Activated CD8-positive, alpha-beta memory T cell treated with anti-CD3 and anti-CD28 coated beads, Interleukin-2, amount 50 U/mL, for 24 hours (primary cell): ENCODE data around the gene SRPX2.
A peak's percentile ranks its signal among the peaks of the same experiment; 100 is the strongest.

Experiments used
- DNase-seq: peaks from one replicate; pipeline ENCODE4 v3.0.0-alpha.2; 2020; ENCODE audit errors: extremely low read depth

The SRPX2 gene, protein sequence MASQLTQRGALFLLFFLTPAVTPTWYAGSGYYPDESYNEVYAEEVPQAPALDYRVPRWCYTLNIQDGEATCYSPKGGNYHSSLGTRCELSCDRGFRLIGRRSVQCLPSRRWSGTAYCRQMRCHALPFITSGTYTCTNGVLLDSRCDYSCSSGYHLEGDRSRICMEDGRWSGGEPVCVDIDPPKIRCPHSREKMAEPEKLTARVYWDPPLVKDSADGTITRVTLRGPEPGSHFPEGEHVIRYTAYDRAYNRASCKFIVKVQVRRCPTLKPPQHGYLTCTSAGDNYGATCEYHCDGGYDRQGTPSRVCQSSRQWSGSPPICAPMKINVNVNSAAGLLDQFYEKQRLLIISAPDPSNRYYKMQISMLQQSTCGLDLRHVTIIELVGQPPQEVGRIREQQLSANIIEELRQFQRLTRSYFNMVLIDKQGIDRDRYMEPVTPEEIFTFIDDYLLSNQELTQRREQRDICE

DNA sequence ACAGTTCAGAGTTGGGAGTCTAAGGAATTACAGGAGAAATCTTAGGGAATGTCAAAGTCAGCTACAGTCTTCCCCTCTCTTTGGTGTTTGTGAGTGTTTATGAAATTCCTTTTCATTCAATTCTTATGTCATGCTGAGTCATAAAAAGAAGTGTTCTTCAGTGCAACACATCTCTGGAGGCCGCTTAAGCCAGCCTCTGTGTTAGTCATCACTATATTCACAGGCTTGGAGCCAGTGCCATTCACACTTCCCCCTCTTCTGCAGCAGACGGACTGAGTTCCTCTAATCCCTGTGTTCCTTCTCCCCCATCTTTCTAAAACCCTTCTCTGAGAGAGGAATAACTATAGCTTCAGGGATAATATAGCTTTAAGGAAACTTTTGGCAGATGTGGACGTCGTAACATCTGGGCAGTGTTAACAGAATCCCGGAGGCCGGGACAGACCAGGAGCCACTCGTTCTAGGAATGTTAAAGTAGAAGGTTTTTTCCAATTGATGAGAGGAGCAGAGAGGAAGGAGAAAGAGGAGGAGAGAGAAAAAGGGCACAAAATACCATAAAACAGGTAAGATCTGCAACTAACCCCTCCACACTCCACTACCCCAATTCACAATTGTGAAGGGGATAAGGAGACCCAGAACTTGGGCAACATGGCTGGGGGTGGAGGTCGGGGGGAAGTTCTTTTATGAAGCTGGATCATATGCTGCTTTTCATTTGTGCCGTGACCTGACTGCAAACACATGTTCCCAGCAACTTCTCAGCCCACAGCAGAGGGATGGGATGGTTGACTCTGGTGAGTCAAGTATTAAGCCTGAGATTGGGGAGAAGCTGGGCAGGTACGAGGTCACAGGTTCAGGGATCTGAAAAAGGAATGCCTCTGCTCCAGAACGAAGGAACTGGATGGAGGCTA is at the start of gene SRPX2:
SRPX2 (plus strand) TSS at position 244 of the 905 bp plus-strand sequence. CDS start 2,124 bp downstream, outside the sequence.
- no peak for DNase-seq

DNA sequence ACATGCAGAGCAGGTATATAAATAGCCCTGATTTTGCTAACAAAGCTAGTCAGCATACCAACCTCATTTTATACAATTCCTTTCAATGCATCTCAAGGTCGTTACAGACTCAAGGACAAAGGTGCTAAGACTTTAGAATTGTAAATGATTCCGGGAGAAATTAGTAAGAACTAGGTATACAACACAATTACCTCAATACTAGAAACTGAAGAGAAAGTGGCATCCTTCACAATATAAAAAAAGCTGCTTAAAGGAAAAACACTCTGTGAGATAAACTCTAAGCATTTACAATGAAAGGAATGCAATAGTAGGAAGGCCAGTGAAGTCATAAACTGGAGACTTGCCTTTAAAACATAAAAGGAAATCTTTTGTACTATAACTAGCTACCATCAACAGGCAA is 47.4 kb upstream of the SRPX2 start:
- DNase-seq = no peak

- DNase-seq = no peak
Measured at GRCh38 chrX:100599456-100599855, 44.5 kb upstream of the SRPX2 start.

GRCh38 chrX:100600340-100600739 is 43.7 kb upstream of the SRPX2 start:
- DNase-seq = no peak

- DNase-seq = no peak
Measured at GRCh38 chrX:100600758-100601157, 43.2 kb upstream of the SRPX2 start.

- no peak for DNase-seq
Measured at GRCh38 chrX:100606753-100607152, 37.2 kb upstream of the SRPX2 start.

DNA sequence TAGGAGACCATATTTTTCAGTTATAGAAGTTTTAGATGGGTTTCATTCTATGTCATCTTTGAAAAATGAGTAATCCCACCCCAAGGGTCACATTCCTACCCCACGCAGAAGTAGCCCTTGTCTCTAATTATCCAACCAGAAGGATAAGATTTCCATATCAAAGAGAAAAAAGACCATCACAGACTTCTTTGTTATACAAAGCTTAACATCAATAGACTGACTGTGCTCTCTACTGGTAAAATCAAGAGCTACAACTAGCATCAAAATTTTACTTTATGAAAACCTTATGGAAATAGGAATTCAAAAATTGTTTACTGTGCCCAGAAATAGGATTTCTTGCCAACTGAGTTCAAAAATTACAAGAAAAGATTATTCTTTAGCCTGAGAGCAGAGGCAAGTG is 34.4 kb upstream of the SRPX2 start:
- DNase-seq = no peak

- no peak for DNase-seq
Measured at GRCh38 chrX:100611951-100612350, 32.0 kb upstream of the SRPX2 start.

- DNase-seq = no peak
Measured at GRCh38 chrX:100615005-100615404, 29.0 kb upstream of the SRPX2 start.

DNA sequence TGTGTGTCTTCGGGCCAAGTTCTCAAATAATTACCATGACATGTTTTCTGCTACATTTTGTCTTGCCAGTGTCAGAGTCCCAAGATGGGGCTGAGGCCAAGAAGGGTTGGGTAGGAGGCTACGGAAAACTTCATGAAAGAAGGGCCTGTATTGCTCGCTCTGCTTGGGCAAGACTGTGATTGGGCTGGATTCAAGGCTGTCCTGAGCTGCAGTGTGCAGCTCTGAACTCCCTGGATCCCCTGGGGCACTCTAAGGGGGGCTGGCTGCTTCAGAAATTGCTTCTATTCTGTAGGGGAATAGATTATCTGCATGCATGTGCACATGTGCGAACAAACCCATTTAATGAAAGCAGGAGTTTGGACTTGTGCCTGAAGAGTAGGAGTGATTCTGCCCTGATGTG is 21.0 kb upstream of the SRPX2 start:
- no peak for DNase-seq

GRCh38 chrX:100625985-100626491 is 18.0 kb upstream of the SRPX2 start:
- DNase-seq = no peak

DNA sequence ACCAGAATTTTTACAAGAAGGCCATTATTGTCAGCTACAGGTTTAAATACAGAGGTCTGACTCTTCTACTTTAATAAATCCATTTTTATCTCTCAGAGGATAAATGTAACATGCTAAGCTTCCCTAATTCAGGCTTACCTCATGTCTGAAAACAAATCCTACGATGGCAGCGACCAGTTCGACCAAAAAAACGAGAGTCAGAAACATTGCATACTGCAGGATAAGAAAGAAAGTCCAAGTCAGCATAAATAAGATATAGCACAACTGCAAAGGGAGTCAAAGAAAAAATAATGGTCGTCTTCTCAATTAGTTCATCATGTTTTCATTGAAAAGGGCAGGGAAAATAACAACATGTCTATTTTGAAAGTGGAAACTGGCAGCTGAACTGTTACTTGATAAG is 9.0 kb upstream of the SRPX2 start:
- DNase-seq = no peak

GRCh38 chrX:100635989-100636320 is 8.0 kb upstream of the SRPX2 start:
- no peak for DNase-seq

- peak; percentile 31 for DNase-seq
Measured at GRCh38 chrX:100636321-100636991, 7.5 kb upstream of the SRPX2 start, which contains the start of gene TSPAN6. TSS of gene TSPAN6 (minus strand) at chrX:100636806. CDS start at chrX:100636694, 112 bp downstream.

GRCh38 chrX:100642290-100642689 is 1.7 kb upstream of the SRPX2 start:
- no peak for DNase-seq

GRCh38 chrX:100643212-100643611 is 787 bp upstream of the SRPX2 start:
- no peak for DNase-seq

- no peak for DNase-seq
Measured at GRCh38 chrX:100645106-100645505, 1.1 kb downstream of the SRPX2 start.

DNA sequence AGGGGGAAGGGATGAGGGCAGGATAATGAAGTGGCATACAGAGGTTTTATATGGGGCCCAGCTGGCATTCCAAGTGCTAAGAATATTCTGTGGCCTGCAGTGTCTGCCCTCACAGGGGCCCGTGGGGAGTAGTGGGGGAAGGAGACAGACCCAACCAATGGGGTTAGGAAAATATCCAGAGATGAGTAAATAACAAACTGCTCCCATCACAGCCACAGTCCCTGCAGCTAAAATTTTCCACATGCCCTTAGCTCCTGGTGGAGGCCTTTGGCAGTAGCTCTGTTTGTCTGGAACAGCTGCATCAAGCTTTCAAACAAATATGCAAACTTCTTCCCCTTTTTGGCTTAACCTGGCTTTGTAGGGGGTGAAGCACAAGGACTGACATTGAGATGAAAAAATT is 3.1 kb downstream of the SRPX2 start:
- no peak for DNase-seq

GRCh38 chrX:100647739-100648138 is 3.7 kb downstream of the SRPX2 start:
- DNase-seq = no peak

- DNase-seq = no peak
Measured at GRCh38 chrX:100648458-100649417, 4.7 kb downstream of the SRPX2 start.
